ENCODE data around the gene ERG. TPM values are rescaled to one million over a fixed set of nuclear protein-coding genes. Genes with fewer than 3 reads are reported as not detected.

Gene ERG
- total RNA-seq, 1 experiment from 2014 or later: 0.11 TPM

GRCh38 chr21:38385427-38386175, 112.7 kb downstream of the ERG start:
- H2AK5ac ChIP-seq (ENCODE audit: insufficient read length, low read length): no peak overlapping the region
- H3K4me1 ChIP-seq (ENCODE audit: insufficient read depth, low read length): no peaks in the 10 kb centered on the region
- H3K23me2 ChIP-seq (ENCODE audit: insufficient read length, low read depth, low read length, poor library complexity, severe bottlenecking): no peaks in the 10 kb centered on the region
- H3K27me3 ChIP-seq (ENCODE audit: insufficient read depth, low read length): no peaks in the 10 kb centered on the region
- H2BK120ac ChIP-seq (ENCODE audit: low read depth, low read length, poor library complexity, severe bottlenecking): no peak overlapping the region
- no peak for TF ChIP-seq CTCF (conservative IDR thresholded peaks at IDR 0.05)
- no peak overlapping the region for H2BK12ac ChIP-seq (ENCODE audit: insufficient read length, low read depth, low read length)
- H3T11ph ChIP-seq (ENCODE audit: low read length): no peak overlapping the region
- Mint-ChIP-seq H3K4me3 (no peak overlapping the region), H3K27ac (no peak overlapping the region), H3K36me3 (ENCODE audit: insufficient read depth in 1 of 3, low read depth in 3 of 3) (no peaks in the 10 kb centered on the region; a peak in 1 of 7 replicates), H3K27me3 (ENCODE audit: low read depth) (no peaks in the 10 kb centered on the region), H3K4me1 (peaks cover 0 to 2% of the 10 kb centered on the region in 2 experiments; a peak in 1 of 4 replicates), H3K9me3 (no peaks in the 10 kb centered on the region; a peak in 1 of 5 replicates)
- no peak overlapping the region for H2AFZ ChIP-seq (ENCODE audit: low read length)
- H4K5ac ChIP-seq (ENCODE audit: insufficient read length, low read depth, low read length): no peak overlapping the region
- H2BK5ac ChIP-seq (ENCODE audit: insufficient read length, low read length): no peak overlapping the region
- DNase-seq: no peak
- H3K4ac ChIP-seq (ENCODE audit: low read depth, low read length): no peak overlapping the region
- no peak overlapping the region for H4K91ac ChIP-seq (ENCODE audit: insufficient read length, low read depth, low read length)
- no CpG with 5 or more reads among the region's 7 CpGs for WGBS (ENCODE audit: extremely low coverage, insufficient read length, low lambda C conversion rate)
- no peaks in the 10 kb centered on the region for H3K9me3 ChIP-seq (ENCODE audit: control insufficient read depth, low read depth, low read length)
- H3K23ac ChIP-seq (ENCODE audit: insufficient read length, low read depth, low read length): no peak overlapping the region
- no peak overlapping the region for H3K18ac ChIP-seq (ENCODE audit: insufficient read length, low read depth, low read length)
- no peak overlapping the region for H2BK15ac ChIP-seq (ENCODE audit: low read depth, low read length)
- H3K79me2 ChIP-seq (ENCODE audit: insufficient read depth, low read length): no peaks in the 10 kb centered on the region
- H3K79me1 ChIP-seq (ENCODE audit: insufficient read depth, low read depth, low read length, poor library complexity, severe bottlenecking): no peaks in the 10 kb centered on the region
- no peaks in the 10 kb centered on the region for H4K20me1 ChIP-seq (ENCODE audit: control insufficient read depth, insufficient read depth, insufficient read length)
- no peak overlapping the region for H3K56ac ChIP-seq (ENCODE audit: insufficient read length, low read depth, low read length)
- H3K9ac ChIP-seq (ENCODE audit: extremely low read depth, insufficient read length, low read length): no peak overlapping the region
- no peak overlapping the region for H3K4me2 ChIP-seq (ENCODE audit: insufficient read depth, insufficient read length, low read length)
- no peak overlapping the region for H4K8ac ChIP-seq (replicated peaks; ENCODE audit: insufficient read length, low read depth, low read length)
- no peak overlapping the region for H3K14ac ChIP-seq (ENCODE audit: insufficient read depth, low read length)
- H2BK20ac ChIP-seq (ENCODE audit: low read depth, low read length, poor library complexity, severe bottlenecking): no peak overlapping the region
- no peak overlapping the region for H3K27ac ChIP-seq (ENCODE audit: insufficient read length, low read depth, low read length)

Data from H9 (cell line).